ENCODE data around the gene CD209. TPM values are rescaled to one million over a fixed set of nuclear protein-coding genes. Genes with fewer than 3 reads are reported as not detected.
"Not testable (repeated sequence)": the region's sequence is repeated elsewhere in the genome, so short reads cannot be mapped to it uniquely, and the experiment has no call there.

Gene CD209
- total RNA-seq, 1 experiment from 2014 or later = not detected

- no peak overlapping the region for H3K9ac ChIP-seq (ENCODE audit: low read length)
- ATAC-seq (peak; percentile 86), DNase-seq (peak; percentile 82)
- H3K79me2 ChIP-seq (ENCODE audit: low read length) = no peaks in the 10 kb centered on the region
- H3K4me1 ChIP-seq (ENCODE audit: insufficient read depth, low read length) = no peaks in the 10 kb centered on the region
- intact Hi-C loops (cut with micrococcal nuclease) = loop anchor here (1.0 kb wide), 1 partner anchor 51 kb away; no protein-coding TSS in a partner anchor
- H3F3A ChIP-seq (ENCODE audit: low read length, unreplicated experiment) = no peaks in the 10 kb centered on the region
- H2AFZ ChIP-seq (ENCODE audit: low read length) = no peak overlapping the region
- no peak overlapping the region for H3K4me2 ChIP-seq (ENCODE audit: low read length)
- no peaks in the 10 kb centered on the region for H3K36me3 ChIP-seq (ENCODE audit: low read depth, low read length)
- no peaks in the 10 kb centered on the region for H4K20me1 ChIP-seq (ENCODE audit: low read length)
- H3K9me2 ChIP-seq (replicated peaks; ENCODE audit: low read length) = no peaks in the 10 kb centered on the region
- no peaks in the 10 kb centered on the region for H3K9me3 ChIP-seq (ENCODE audit: low read length)
- peaks cover 11% of the 10 kb centered on the region for H3K27me3 ChIP-seq (ENCODE audit: low read length)
- no peak overlapping the region for H3K4me3 ChIP-seq (ENCODE audit: low read length)
- no TSS peak for BruUV-seq (replicated peaks)
- no peak overlapping the region for H3K27ac ChIP-seq (ENCODE audit: low read length)
- TF ChIP-seq EZH2phosphoT487 (IDR thresholded peaks at IDR 0.05; ENCODE audit: borderline replicate concordance, low read length) (no peak), CTCF (conservative IDR thresholded peaks at IDR 0.05; ENCODE audit: low read depth, low read length) (peak; percentile 77), EZH2 (IDR thresholded peaks at IDR 0.05; ENCODE audit: low read length, unreplicated experiment) (no peak)
- POLR2A ChIA-PET (ENCODE audit: unreplicated experiment) = no interaction called here
- CTCF ChIA-PET = interaction anchor here (0.6 kb wide), 1 partner anchor 51 kb away, joined by 6 read pairs; no protein-coding TSS in a partner anchor
Measured at GRCh38 chr19:7748756-7749155, 1.4 kb upstream of the CD209 start.

DNA sequence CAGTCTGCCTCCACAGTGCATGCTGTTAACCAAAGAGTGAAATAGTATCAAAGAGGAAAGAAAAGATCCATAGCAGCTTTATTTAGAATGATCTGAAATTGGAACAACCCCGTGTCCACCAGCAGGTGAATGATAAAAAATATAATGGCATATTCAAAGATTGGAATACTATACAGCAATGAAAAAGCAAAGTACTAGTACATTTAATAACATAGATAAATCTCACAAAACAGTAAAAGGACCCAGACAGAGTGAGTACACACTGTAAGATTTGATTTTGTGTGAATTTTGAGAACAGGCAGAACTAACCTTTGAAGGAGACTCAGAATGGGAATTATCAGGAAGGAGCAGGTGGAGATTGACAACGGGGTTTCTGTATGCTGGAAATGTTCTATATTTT, 837 bp upstream of the CD209 start:
- Histone ChIP-seq H3K79me2 (ENCODE audit: low read length) (no peaks in the 10 kb centered on the region), H3K4me3 (ENCODE audit: low read length) (no peak overlapping the region), H3K9me2 (replicated peaks; ENCODE audit: low read length) (no peaks in the 10 kb centered on the region), H3F3A (ENCODE audit: low read length, unreplicated experiment) (no peaks in the 10 kb centered on the region), H2AFZ (ENCODE audit: low read length) (no peak overlapping the region), H3K9ac (ENCODE audit: low read length) (no peak overlapping the region), H3K4me1 (ENCODE audit: insufficient read depth, low read length) (no peaks in the 10 kb centered on the region), H4K20me1 (ENCODE audit: low read length) (no peaks in the 10 kb centered on the region), H3K9me3 (ENCODE audit: low read length) (no peaks in the 10 kb centered on the region), H3K27ac (ENCODE audit: low read length) (no peak overlapping the region), H3K27me3 (ENCODE audit: low read length) (peaks cover 15% of the 10 kb centered on the region), H3K36me3 (ENCODE audit: low read depth, low read length) (no peaks in the 10 kb centered on the region), H3K4me2 (ENCODE audit: low read length) (no peak overlapping the region)
- no TSS peak for BruUV-seq (replicated peaks)
- no peak for DNase-seq
- POLR2A ChIA-PET (ENCODE audit: unreplicated experiment) = no interaction called here
- intact Hi-C loops (cut with micrococcal nuclease) = loop anchor here (1.0 kb wide), 1 partner anchor 51 kb away; no protein-coding TSS in a partner anchor
- no peak for ATAC-seq
- TF ChIP-seq EZH2phosphoT487 (IDR thresholded peaks at IDR 0.05; ENCODE audit: borderline replicate concordance, low read length) = no peak
- no peak for TF ChIP-seq EZH2 (IDR thresholded peaks at IDR 0.05; ENCODE audit: low read length, unreplicated experiment)
- TF ChIP-seq CTCF (conservative IDR thresholded peaks at IDR 0.05; ENCODE audit: low read depth, low read length) = no peak
- CTCF ChIA-PET = no interaction called here

DNA sequence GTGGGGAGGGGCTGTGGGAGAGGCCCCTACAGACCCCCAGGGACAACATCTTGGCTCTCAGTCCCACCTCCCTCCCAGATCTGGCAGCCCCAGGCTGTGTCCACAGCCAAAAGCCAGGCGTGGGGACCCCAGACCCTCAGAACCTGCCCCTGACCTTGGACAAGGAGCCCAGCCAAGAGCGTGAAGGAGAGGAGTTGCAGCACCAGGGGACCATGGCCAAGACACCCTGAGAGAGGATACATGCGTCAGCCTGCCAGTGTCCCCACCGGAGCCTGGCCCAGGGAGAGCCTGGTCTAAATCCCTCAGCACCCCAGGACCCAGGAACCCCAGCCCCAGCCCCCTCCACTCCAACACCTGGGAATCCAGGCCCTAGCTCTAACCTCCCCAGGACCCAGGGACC, 1.0 kb downstream of the CD209 start:
- CTCF ChIA-PET; ATAC-seq; H3K9me3 ChIP-seq (ENCODE audit: low read length); POLR2A ChIA-PET (ENCODE audit: unreplicated experiment); BruUV-seq (replicated peaks); H4K20me1 ChIP-seq (ENCODE audit: low read length); H3K36me3 ChIP-seq (ENCODE audit: low read depth, low read length); H3K4me2 ChIP-seq (ENCODE audit: low read length); H3K4me3 ChIP-seq (ENCODE audit: low read length); H3K9me2 ChIP-seq (replicated peaks; ENCODE audit: low read length); H3F3A ChIP-seq (ENCODE audit: low read length, unreplicated experiment); DNase-seq; H3K27ac ChIP-seq (ENCODE audit: low read length); H3K9ac ChIP-seq (ENCODE audit: low read length); H3K4me1 ChIP-seq (ENCODE audit: insufficient read depth, low read length); H2AFZ ChIP-seq (ENCODE audit: low read length); H3K79me2 ChIP-seq (ENCODE audit: low read length); intact Hi-C loops (cut with micrococcal nuclease): not testable (repeated sequence)
- H3K27me3 ChIP-seq (ENCODE audit: low read length) = peaks cover 26% of the 10 kb centered on the region
